ENCODE results near the gene CD37.

DNA sequence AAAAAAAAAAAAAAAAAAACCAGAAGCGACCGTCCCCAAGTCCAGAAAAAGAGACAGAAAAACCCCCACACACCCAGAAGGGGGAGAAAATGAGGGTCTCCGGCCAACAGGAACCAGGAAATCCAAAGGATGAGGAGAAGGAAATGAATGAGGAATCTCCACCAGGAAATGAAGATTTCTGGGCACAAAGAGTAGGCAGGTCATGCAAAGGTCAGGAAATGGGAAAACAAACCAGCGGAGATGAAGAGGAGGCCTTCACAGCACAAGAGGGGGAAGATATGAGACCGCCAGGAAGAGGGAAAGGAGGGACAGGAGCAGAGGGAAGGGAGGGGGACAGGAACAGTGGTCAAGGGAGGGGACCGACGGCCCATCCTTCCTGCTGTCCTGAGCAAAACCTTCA, 21.2 kb downstream of the CD37 start:
- TF ChIP-seq, protein P1, sequence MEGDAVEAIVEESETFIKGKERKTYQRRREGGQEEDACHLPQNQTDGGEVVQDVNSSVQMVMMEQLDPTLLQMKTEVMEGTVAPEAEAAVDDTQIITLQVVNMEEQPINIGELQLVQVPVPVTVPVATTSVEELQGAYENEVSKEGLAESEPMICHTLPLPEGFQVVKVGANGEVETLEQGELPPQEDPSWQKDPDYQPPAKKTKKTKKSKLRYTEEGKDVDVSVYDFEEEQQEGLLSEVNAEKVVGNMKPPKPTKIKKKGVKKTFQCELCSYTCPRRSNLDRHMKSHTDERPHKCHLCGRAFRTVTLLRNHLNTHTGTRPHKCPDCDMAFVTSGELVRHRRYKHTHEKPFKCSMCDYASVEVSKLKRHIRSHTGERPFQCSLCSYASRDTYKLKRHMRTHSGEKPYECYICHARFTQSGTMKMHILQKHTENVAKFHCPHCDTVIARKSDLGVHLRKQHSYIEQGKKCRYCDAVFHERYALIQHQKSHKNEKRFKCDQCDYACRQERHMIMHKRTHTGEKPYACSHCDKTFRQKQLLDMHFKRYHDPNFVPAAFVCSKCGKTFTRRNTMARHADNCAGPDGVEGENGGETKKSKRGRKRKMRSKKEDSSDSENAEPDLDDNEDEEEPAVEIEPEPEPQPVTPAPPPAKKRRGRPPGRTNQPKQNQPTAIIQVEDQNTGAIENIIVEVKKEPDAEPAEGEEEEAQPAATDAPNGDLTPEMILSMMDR (IDR thresholded peaks at IDR 0.05): no peak
- TF ChIP-seq POLR2A (IDR thresholded peaks at IDR 0.05): no peak

All from adrenal gland (tissue), 5 donors.